A549 (cell line): ENCODE data around the gene PRR12. TPM values are rescaled to one million over a fixed set of nuclear protein-coding genes. Genes with fewer than 3 reads are reported as not detected.

ENCODE experiments used
- ATAC-seq, 2 experiments: fragments of 200-7000 bp in 1 of 2; fragments of >200 bp in 1 of 2; cut with Nextera tagmentation in 1 of 2; cut with Tn5 transposase in 1 of 2; 3 replicates each; pipeline versions ENCODE4 v1.8.0 to v1.9.1; 2018 to 2020; ENCODE audit warnings: mild to moderate bottlenecking in 1 of 2, moderate library complexity in 1 of 2
- CTCF ChIA-PET: fragments of 300-600 bp; sonication (Branson Sonifier 250); formaldehyde crosslinking; extraction: SDS; loops from one replicate; lab custom pipeline; 2021; ENCODE audit warnings: antibody characterized with exemption, inconsistent platforms; lab: Yijun Ruan, JAX
- POLR2A ChIA-PET: fragments of 350-600 bp; formaldehyde crosslinking; extraction: SDS; loops from one replicate; lab custom pipeline; 2021; ENCODE audit warnings: antibody characterized with exemption, inconsistent platforms; lab: Yijun Ruan, JAX
- DNase-seq, 2 experiments: peaks; one replicate each; pipeline versions ENCODE4 v3.0.0 to v3.0.0-alpha.2; 2011 to 2016; ENCODE audit warnings: low read depth in 1 of 2, low spot score in 1 of 2
- FAIRE-seq: peaks from 2 replicates; lab custom pipeline; 2011; peaks lifted over from hg19 to GRCh38; lab: Jason Lieb, UNC
- H3K27ac ChIP-seq, 2 experiments: fragments of >200 bp; sonication (Bioruptor Twin); formaldehyde crosslinking; 3 replicates each; pipeline ENCODE4 v1.5.1; 2016 to 2017
- H3K4me1 ChIP-seq: fragments of >200 bp; sonication (Bioruptor Twin); formaldehyde crosslinking; 3 replicates; pipeline ENCODE4 v1.6.1; 2016
- H3K4me2 ChIP-seq: fragments of >200 bp; sonication (Bioruptor Twin); formaldehyde crosslinking; 3 replicates; pipeline ENCODE4 v1.6.1; 2016
- H3K4me3 ChIP-seq: fragments of >200 bp; sonication (Bioruptor Twin); formaldehyde crosslinking; 3 replicates; pipeline ENCODE4 v1.5.1; 2016
- H3K9me3 ChIP-seq: fragments of >200 bp; sonication (Bioruptor Twin); formaldehyde crosslinking; 3 replicates; pipeline ENCODE4 v1.6.1; 2016
- BCL3 ChIP-seq: fragments of >200 bp; sonication (Bioruptor Twin); formaldehyde crosslinking; IDR thresholded peaks from 3 replicates; pipeline ENCODE4 v1.6.1; 2016
- CHD4 ChIP-seq: fragments of 200-600 bp; sonication (generic); IDR thresholded peaks from 2 replicates; pipeline ENCODE4 v1.6.1; 2016; ENCODE audit warnings: antibody characterized with exemption, mild to moderate bottlenecking, borderline replicate concordance
- EHMT2 ChIP-seq: fragments of 200-600 bp; sonication (generic); IDR thresholded peaks from 2 replicates; pipeline ENCODE4 v1.6.1; 2016; ENCODE audit warnings: antibody characterized with exemption, low read depth, mild to moderate bottlenecking, moderate library complexity
- ESRRA ChIP-seq: fragments of 150-350 bp; IDR thresholded peaks from 2 replicates; pipeline ENCODE4 v1.6.1; 2014; ENCODE audit warnings: mild to moderate bottlenecking, low read length, borderline replicate concordance
- FOXS1 ChIP-seq: fragments of 250-450 bp; sonication (Bioruptor Pico); IDR thresholded peaks from 2 replicates; pipeline ENCODE4 v1.5.0; 2020; ENCODE audit warnings: mild to moderate bottlenecking, moderate library complexity
- GATA3 ChIP-seq: IDR thresholded peaks from 2 replicates; pipeline ENCODE4 v1.6.1; 2012; ENCODE audit warnings: borderline replicate concordance
- HES2 ChIP-seq: fragments of >200 bp; sonication (Bioruptor Twin); formaldehyde crosslinking; IDR thresholded peaks from 2 replicates; pipeline ENCODE4 v1.6.1; 2016
- HOXA7 ChIP-seq: fragments of 250-450 bp; sonication (Bioruptor Pico); IDR thresholded peaks from 2 replicates; pipeline ENCODE4 v1.5.0; 2020; ENCODE audit warnings: mild to moderate bottlenecking, moderate library complexity
- JUN ChIP-seq, 2 experiments: fragments of >200 bp; sonication (Bioruptor Twin); formaldehyde crosslinking; IDR thresholded peaks; 2 replicates in 1 of 2; 3 replicates in 1 of 2; pipeline ENCODE4 v1.6.1; 2016 to 2017
- KDM1A ChIP-seq: fragments of 200-600 bp; sonication (generic); IDR thresholded peaks from 2 replicates; pipeline ENCODE4 v1.6.1; 2016; ENCODE audit warnings: low read depth, mild to moderate bottlenecking
- KDM5A ChIP-seq: fragments of 200-600 bp; sonication (generic); IDR thresholded peaks from 2 replicates; pipeline ENCODE4 v1.6.1; 2016; ENCODE audit warnings: antibody characterized with exemption, mild to moderate bottlenecking
- NPAS2 ChIP-seq: fragments of 250-450 bp; sonication (Bioruptor Pico); IDR thresholded peaks from 2 replicates; pipeline ENCODE4 v1.8.0; 2022; ENCODE audit warnings: mild to moderate bottlenecking, moderate library complexity, borderline replicate concordance
- NR3C1 ChIP-seq: fragments of >200 bp; sonication (Bioruptor Twin); formaldehyde crosslinking; IDR thresholded peaks from 3 replicates; pipeline ENCODE4 v1.6.1; 2017
- PHF8 ChIP-seq: fragments of 200-600 bp; sonication (generic); IDR thresholded peaks from 2 replicates; pipeline ENCODE4 v1.6.1; 2016; ENCODE audit warnings: low read depth, mild to moderate bottlenecking, antibody characterized with exemption, moderate library complexity, borderline replicate concordance
- RARB ChIP-seq: fragments of 250-450 bp; sonication (Bioruptor Pico); IDR thresholded peaks from 2 replicates; pipeline ENCODE4 v1.8.0; 2021; ENCODE audit warnings: mild to moderate bottlenecking, moderate library complexity
- RCOR1 ChIP-seq: fragments of 150-350 bp; IDR thresholded peaks from 2 replicates; pipeline ENCODE4 v1.6.1; 2014; ENCODE audit warnings: antibody characterized with exemption, low read length, low read depth
- SMC3 ChIP-seq: fragments of >200 bp; sonication (Bioruptor Twin); formaldehyde crosslinking; IDR thresholded peaks from 3 replicates; pipeline ENCODE4 v1.6.1; 2018; ENCODE audit warnings: inconsistent platforms
- TP53 ChIP-seq: fragments of 250-450 bp; sonication (Bioruptor Pico); IDR thresholded peaks from 2 replicates; pipeline ENCODE4 v1.5.0; 2021; ENCODE audit warnings: mild to moderate bottlenecking, moderate library complexity
- USF2 ChIP-seq: fragments of 450-650 bp; IDR thresholded peaks from 2 replicates; pipeline ENCODE4 v1.6.1; 2014; ENCODE audit warnings: antibody characterized with exemption
- ZFP36 ChIP-seq: fragments of 450-650 bp; IDR thresholded peaks from 2 replicates; pipeline ENCODE4 v1.6.1; 2014; ENCODE audit warnings: borderline replicate concordance; ENCODE audit not compliant: partially characterized antibody
- ZSCAN20 ChIP-seq: fragments of 250-450 bp; sonication (Bioruptor Pico); IDR thresholded peaks from 2 replicates; pipeline ENCODE4 v1.8.0; 2022; ENCODE audit warnings: mild to moderate bottlenecking, moderate library complexity
- WGBS: methylation state at CpG from one replicate; pipeline ENCODE4 v1.1.6; 2017; ENCODE audit errors: missing lambda C conversion rate; 5-methylcytosine and 5-hydroxymethylcytosine counted together
- polyA plus RNA-seq, 4 experiments: library from polyadenylated mRNA; depleted of rRNA in 3 of 4; stranded (reverse); fragments of >200 nt; fragmentation: RNase III in 1 of 4; extraction: RNeasy Plus Mini Kit Qiagen cat#74134 plus additional on column Dnase treatment in 1 of 4; gene quantifications; 2 replicates in 3 of 4; 3 replicates in 1 of 4; pipeline ENCODE4 v1.2.3, GENCODE V29; 2011 to 2017
- TF ChIP-seq, protein P1 (sequence below): fragments of >200 bp; sonication (Bioruptor Twin); formaldehyde crosslinking; IDR thresholded peaks from 3 replicates; pipeline ENCODE4 v1.5.1; 2016

Gene PRR12
- polyA plus RNA-seq, 2 of the 4 experiments (the other 2 are of a cell fraction): 0.78 to 15.6 TPM

DNA sequence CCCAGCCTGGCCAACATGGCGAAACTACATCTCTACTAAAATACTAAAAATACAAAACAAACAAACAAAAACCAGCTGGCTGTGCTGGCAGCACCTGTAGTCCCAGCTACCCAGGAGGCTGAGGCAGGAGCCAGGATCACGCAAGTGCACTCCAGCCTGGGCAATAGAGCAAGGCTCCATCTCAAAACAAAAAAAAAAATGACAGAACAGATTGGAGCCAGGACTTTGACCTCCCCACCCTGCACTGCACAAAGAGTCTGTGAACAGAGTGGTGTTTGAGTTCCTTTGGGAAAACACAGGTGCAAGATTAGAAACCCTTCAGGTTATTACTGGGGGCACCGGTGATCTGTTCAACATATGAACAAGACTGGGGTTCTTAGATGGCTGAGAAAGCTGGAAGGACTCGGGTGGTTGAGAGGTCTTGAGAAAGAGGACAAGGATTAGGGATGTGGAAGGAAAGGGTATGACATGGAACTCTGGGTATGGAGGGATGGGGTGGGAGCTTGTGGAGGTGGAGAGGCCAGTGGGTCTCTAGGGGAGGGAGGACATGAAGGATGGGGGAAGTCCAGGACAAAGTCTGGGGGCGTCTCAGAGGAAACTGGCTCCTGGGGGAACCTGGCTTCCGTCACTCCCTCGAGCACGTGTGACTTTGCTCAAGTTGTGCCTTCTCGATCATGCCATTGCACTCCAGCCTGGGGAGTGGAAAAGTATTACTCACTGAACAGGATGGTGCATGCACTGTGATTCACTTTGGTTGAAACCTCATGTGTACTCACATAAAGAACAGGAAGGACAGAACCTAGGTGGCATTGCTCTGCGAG is 37.3 kb upstream of the PRR12 start:
- ChIA-PET CTCF (interaction anchor here (0.6 to 19.1 kb wide), 8 partner anchors 8 to 337 kb away, joined by 3 to 426 read pairs (median 4); partner anchors contain the start of genes NOSIP, PRRG2 and RRAS), POLR2A (no interaction called here)
- WGBS: 77% methylated on average over 10 of the region's 10 CpGs
- Histone ChIP-seq H3K27ac (no peak overlapping the region), H3K4me3 (no peak overlapping the region), H3K4me2 (no peak overlapping the region), H3K4me1 (no peaks in the 10 kb centered on the region; the same call in 1 of the 3 replicates), H3K9me3 (no peaks in the 10 kb centered on the region)
- TF ChIP-seq TP53 (CRISPR knock-in tag): no peak
- no peak for TF ChIP-seq BCL3
- peak; percentile 21 to 30; a peak in 3 of 6 replicates for ATAC-seq
- DNase-seq: no peak
- no peak for FAIRE-seq

DNA sequence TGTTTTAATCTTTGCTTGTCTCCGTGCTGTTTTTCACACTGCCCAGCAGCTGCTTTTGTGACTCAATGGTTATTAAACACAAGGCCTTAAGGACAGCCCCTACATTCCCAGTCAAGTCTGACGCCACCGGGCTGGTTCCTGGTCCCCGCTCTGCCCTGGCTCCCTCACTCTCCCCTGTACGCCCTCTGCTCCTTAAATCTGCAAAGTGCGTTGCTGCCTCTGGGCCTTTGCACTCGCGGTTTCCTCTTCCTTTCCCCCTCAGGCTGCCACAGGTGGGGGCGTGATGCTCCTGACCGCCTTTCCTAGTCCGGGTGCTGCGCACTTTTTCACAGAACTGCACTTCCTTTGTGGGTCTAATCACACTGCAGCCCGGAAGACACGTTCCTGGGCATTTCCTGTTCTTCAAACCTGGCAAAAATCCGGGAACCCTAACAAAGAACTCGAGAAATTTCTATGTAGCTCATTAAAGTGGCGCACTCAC is 36.2 kb upstream of the PRR12 start:
- H3K4me2 ChIP-seq: no peak overlapping the region
- H3K27ac ChIP-seq: no peak overlapping the region
- POLR2A ChIA-PET: interaction anchor here (0.6 kb wide), 1 partner anchor 9 kb away, joined by 7 read pairs; no protein-coding TSS in a partner anchor
- ATAC-seq: no peak
- no peaks in the 10 kb centered on the region for H3K9me3 ChIP-seq
- TF ChIP-seq ZSCAN20: no peak
- TF ChIP-seq HOXA7: no peak
- no peak for TF ChIP-seq RCOR1
- no peak for TF ChIP-seq ESRRA
- TF ChIP-seq NPAS2: no peak
- TF ChIP-seq, protein P1, sequence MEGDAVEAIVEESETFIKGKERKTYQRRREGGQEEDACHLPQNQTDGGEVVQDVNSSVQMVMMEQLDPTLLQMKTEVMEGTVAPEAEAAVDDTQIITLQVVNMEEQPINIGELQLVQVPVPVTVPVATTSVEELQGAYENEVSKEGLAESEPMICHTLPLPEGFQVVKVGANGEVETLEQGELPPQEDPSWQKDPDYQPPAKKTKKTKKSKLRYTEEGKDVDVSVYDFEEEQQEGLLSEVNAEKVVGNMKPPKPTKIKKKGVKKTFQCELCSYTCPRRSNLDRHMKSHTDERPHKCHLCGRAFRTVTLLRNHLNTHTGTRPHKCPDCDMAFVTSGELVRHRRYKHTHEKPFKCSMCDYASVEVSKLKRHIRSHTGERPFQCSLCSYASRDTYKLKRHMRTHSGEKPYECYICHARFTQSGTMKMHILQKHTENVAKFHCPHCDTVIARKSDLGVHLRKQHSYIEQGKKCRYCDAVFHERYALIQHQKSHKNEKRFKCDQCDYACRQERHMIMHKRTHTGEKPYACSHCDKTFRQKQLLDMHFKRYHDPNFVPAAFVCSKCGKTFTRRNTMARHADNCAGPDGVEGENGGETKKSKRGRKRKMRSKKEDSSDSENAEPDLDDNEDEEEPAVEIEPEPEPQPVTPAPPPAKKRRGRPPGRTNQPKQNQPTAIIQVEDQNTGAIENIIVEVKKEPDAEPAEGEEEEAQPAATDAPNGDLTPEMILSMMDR: no peak
- TF ChIP-seq EHMT2: no peak
- no peak for TF ChIP-seq CHD4
- TF ChIP-seq KDM1A: no peak
- TF ChIP-seq, all 56 proteins: peak for 0
- no peaks in the 10 kb centered on the region; the same call in 1 of the 3 replicates for H3K4me1 ChIP-seq
- FAIRE-seq (no peak), DNase-seq (no peak)
- CTCF ChIA-PET: interaction anchor here (0.5 to 19.1 kb wide), 3 partner anchors 7 to 1592 kb away, joined by 3 to 426 read pairs (median 210); partner anchors contain the start of genes NOSIP and PRRG2
- WGBS: 94% methylated on average over 17 of the region's 17 CpGs
- no peak overlapping the region for H3K4me3 ChIP-seq

- H3K9me3 ChIP-seq: no peaks in the 10 kb centered on the region
- H3K4me3 ChIP-seq: no peak overlapping the region
- peak; percentile 48 to 77; a peak in 4 of 6 replicates for ATAC-seq
- no peak for TF ChIP-seq GATA3
- TF ChIP-seq KDM5A: no peak
- TF ChIP-seq SMC3: no peak
- TF ChIP-seq KDM1A: no peak
- TF ChIP-seq USF2: no peak
- TF ChIP-seq PHF8: no peak
- no peak for TF ChIP-seq FOXS1
- no peak for TF ChIP-seq JUN (IDR thresholded peaks at IDR 0.05)
- no peak for TF ChIP-seq ZSCAN20
- no peak for TF ChIP-seq ZFP36
- no peak for TF ChIP-seq RCOR1
- no peak for TF ChIP-seq NR3C1
- TF ChIP-seq BCL3: no peak
- no peak for TF ChIP-seq HES2
- no peak for TF ChIP-seq RARB
- 98% methylated on average over 42 of the region's 53 CpGs for WGBS
- DNase-seq: peak; percentile 72 to 76
- no peaks in the 10 kb centered on the region; the same call in 1 of the 3 replicates for H3K4me1 ChIP-seq
- no peak for FAIRE-seq
- CTCF ChIA-PET: interaction anchor here (13.0 to 19.1 kb wide), 2 partner anchors 7 to 21 kb away, joined by 210 to 426 read pairs; partner anchors contain the start of genes NOSIP and PRRG2
- no peak overlapping the region for H3K4me2 ChIP-seq
- H3K27ac ChIP-seq: no peak overlapping the region
- POLR2A ChIA-PET: interaction anchor here (0.6 kb wide), 1 partner anchor 10 kb away, joined by 7 read pairs; no protein-coding TSS in a partner anchor
Observed at GRCh38 chr19:49555600-49556411, 35.2 kb upstream of the PRR12 start.
